Immature natural killer cell (primary cell): Measurements from ENCODE around the gene ITPR2. TPM values are rescaled to one million over a fixed set of nuclear protein-coding genes. Genes with fewer than 3 reads are reported as not detected.
A peak's percentile ranks its signal among the peaks of the same experiment; 100 is the strongest.

ENCODE experiments used
- DNase-seq, 3 donors: peaks; one replicate each; pipeline ENCODE4 v3.0.0; 2022; ENCODE audit warnings: mixed read lengths in 1 of 3
- H3K27ac Mint-ChIP-seq, 6 donors: one replicate each; pipeline ENCODE4 v1.8.0; 2020; ENCODE audit warnings: mixed read lengths in 6 of 6, mild to moderate bottlenecking in 5 of 6, inconsistent platforms in 4 of 6, moderate library complexity in 3 of 6
- H3K27me3 Mint-ChIP-seq, 3 donors: one replicate each; pipeline ENCODE4 v1.8.0; 2020 to 2021; ENCODE audit warnings: low read depth in 3 of 3, mild to moderate bottlenecking in 3 of 3, mixed read lengths in 3 of 3, moderate library complexity in 3 of 3, inconsistent platforms in 1 of 3
- H3K36me3 Mint-ChIP-seq, 3 donors: one replicate each; pipeline ENCODE4 v1.8.0; 2020; ENCODE audit warnings: mixed read lengths in 3 of 3, inconsistent platforms in 2 of 3, mild to moderate bottlenecking in 2 of 3
- H3K4me1 Mint-ChIP-seq, 2 donors: one replicate each; pipeline ENCODE4 v1.8.0; 2020; ENCODE audit warnings: inconsistent platforms in 2 of 2, mild to moderate bottlenecking in 2 of 2, mixed read lengths in 2 of 2, moderate library complexity in 1 of 2
- H3K4me3 Mint-ChIP-seq, 5 donors: one replicate each; pipeline ENCODE4 v1.8.0; 2020; ENCODE audit warnings: mild to moderate bottlenecking in 5 of 5, mixed read lengths in 5 of 5, inconsistent platforms in 3 of 5, moderate library complexity in 3 of 5
- H3K9me3 Mint-ChIP-seq, 6 donors: one replicate each; pipeline ENCODE4 v1.8.0; 2020; ENCODE audit warnings: mild to moderate bottlenecking in 6 of 6, mixed read lengths in 6 of 6, inconsistent platforms in 4 of 6, moderate library complexity in 3 of 6
- polyA plus RNA-seq, 3 donors: library from polyadenylated mRNA; unstranded; fragments of 300-500 nt; fragmentation: Illumina TruSeq; gene quantifications; one replicate each; pipeline ENCODE4 v1.2.3, GENCODE V29; 2021

The ITPR2 gene
- polyA plus RNA-seq, 3 donors from 2014 or later = 7.2 to 23.4 (median 7.4) TPM

GRCh38 chr12:26823390-26823789 lies 9.6 kb downstream of the ITPR2 start:
- Mint-ChIP-seq H3K9me3 (no peaks in the 10 kb centered on the region), H3K27me3 (no peaks in the 10 kb centered on the region), H3K36me3 (no peaks in the 10 kb centered on the region), H3K27ac (no peak overlapping the region), H3K4me3 (no peak overlapping the region), H3K4me1 (peaks cover 25 to 46% of the 10 kb centered on the region in 2 donors)
- DNase-seq = no peak

- no peak overlapping the region for H3K4me3 Mint-ChIP-seq
- no peaks in the 10 kb centered on the region for H3K9me3 Mint-ChIP-seq
- H3K4me1 Mint-ChIP-seq = peaks cover 22 to 40% of the 10 kb centered on the region in 2 donors
- no peaks in the 10 kb centered on the region for H3K36me3 Mint-ChIP-seq
- no peaks in the 10 kb centered on the region for H3K27me3 Mint-ChIP-seq
- H3K27ac Mint-ChIP-seq = no peak overlapping the region
- no peak for DNase-seq
Measured at GRCh38 chr12:26822026-26822425, 11.0 kb downstream of the ITPR2 start.

GRCh38 chr12:26821212-26821701 lies 11.7 kb downstream of the ITPR2 start:
- H3K27me3 Mint-ChIP-seq = no peaks in the 10 kb centered on the region
- no peak overlapping the region for H3K4me3 Mint-ChIP-seq
- H3K9me3 Mint-ChIP-seq = no peaks in the 10 kb centered on the region
- H3K27ac Mint-ChIP-seq = no peak overlapping the region
- no peak for DNase-seq
- peaks cover 0 to 5% (median 0%) of the 10 kb centered on the region in 3 donors for H3K36me3 Mint-ChIP-seq
- H3K4me1 Mint-ChIP-seq = peaks cover 16 to 32% of the 10 kb centered on the region in 2 donors

GRCh38 chr12:26818636-26819035 lies 14.4 kb downstream of the ITPR2 start:
- no peak overlapping the region for H3K27ac Mint-ChIP-seq
- peaks cover 8 to 16% of the 10 kb centered on the region in 2 donors for H3K4me1 Mint-ChIP-seq
- no peaks in the 10 kb centered on the region for H3K9me3 Mint-ChIP-seq
- peaks cover 0 to 8% (median 3%) of the 10 kb centered on the region in 3 donors for H3K36me3 Mint-ChIP-seq
- no peak for DNase-seq
- H3K4me3 Mint-ChIP-seq = no peak overlapping the region
- no peaks in the 10 kb centered on the region for H3K27me3 Mint-ChIP-seq

GRCh38 chr12:26818201-26818600 lies 14.8 kb downstream of the ITPR2 start:
- Mint-ChIP-seq H3K27ac (no peak overlapping the region), H3K4me1 (peaks cover 6 to 12% of the 10 kb centered on the region in 2 donors), H3K27me3 (no peaks in the 10 kb centered on the region), H3K4me3 (no peak overlapping the region), H3K9me3 (no peaks in the 10 kb centered on the region), H3K36me3 (peaks cover 0 to 8% (median 3%) of the 10 kb centered on the region in 3 donors)
- no peak for DNase-seq

GRCh38 chr12:26817183-26817591 lies 15.8 kb downstream of the ITPR2 start:
- H3K27ac Mint-ChIP-seq = peak overlapping the region in 1 of 6 donors; percentile 8
- no peaks in the 10 kb centered on the region for H3K9me3 Mint-ChIP-seq
- H3K4me1 Mint-ChIP-seq = peaks cover 2 to 6% of the 10 kb centered on the region in 2 donors
- no peaks in the 10 kb centered on the region for H3K27me3 Mint-ChIP-seq
- DNase-seq = no peak
- no peak overlapping the region for H3K4me3 Mint-ChIP-seq
- peaks cover 0 to 8% (median 3%) of the 10 kb centered on the region in 3 donors for H3K36me3 Mint-ChIP-seq

GRCh38 chr12:26813812-26814211 lies 19.2 kb downstream of the ITPR2 start:
- H3K27ac Mint-ChIP-seq = no peak overlapping the region
- H3K9me3 Mint-ChIP-seq = no peaks in the 10 kb centered on the region
- no peaks in the 10 kb centered on the region for H3K27me3 Mint-ChIP-seq
- DNase-seq = no peak
- peaks cover 0 to 6% of the 10 kb centered on the region in 2 donors for H3K4me1 Mint-ChIP-seq
- peaks cover 0 to 8% (median 3%) of the 10 kb centered on the region in 3 donors for H3K36me3 Mint-ChIP-seq
- H3K4me3 Mint-ChIP-seq = no peak overlapping the region

GRCh38 chr12:26810330-26810729 lies 22.7 kb downstream of the ITPR2 start:
- H3K27me3 Mint-ChIP-seq = no peaks in the 10 kb centered on the region
- H3K4me1 Mint-ChIP-seq = peaks cover 0 to 5% of the 10 kb centered on the region in 2 donors
- H3K36me3 Mint-ChIP-seq = peaks cover 0 to under 1% (median under 1%) of the 10 kb centered on the region in 3 donors
- DNase-seq = no peak
- H3K27ac Mint-ChIP-seq = no peak overlapping the region
- H3K9me3 Mint-ChIP-seq = no peaks in the 10 kb centered on the region
- H3K4me3 Mint-ChIP-seq = no peak overlapping the region

- no peaks in the 10 kb centered on the region for H3K9me3 Mint-ChIP-seq
- H3K4me1 Mint-ChIP-seq = peaks cover 0 to 5% of the 10 kb centered on the region in 2 donors
- H3K27ac Mint-ChIP-seq = no peak overlapping the region
- no peaks in the 10 kb centered on the region for H3K36me3 Mint-ChIP-seq
- DNase-seq = no peak
- H3K4me3 Mint-ChIP-seq = no peak overlapping the region
- no peaks in the 10 kb centered on the region for H3K27me3 Mint-ChIP-seq
Measured at GRCh38 chr12:26809611-26810285, 23.2 kb downstream of the ITPR2 start.

GRCh38 chr12:26808766-26809476 lies 24.1 kb downstream of the ITPR2 start:
- H3K27me3 Mint-ChIP-seq = no peaks in the 10 kb centered on the region
- no peaks in the 10 kb centered on the region for H3K36me3 Mint-ChIP-seq
- H3K4me1 Mint-ChIP-seq = peaks cover 0 to 5% of the 10 kb centered on the region in 2 donors
- H3K9me3 Mint-ChIP-seq = no peaks in the 10 kb centered on the region
- H3K4me3 Mint-ChIP-seq = no peak overlapping the region
- DNase-seq = no peak
- H3K27ac Mint-ChIP-seq = no peak overlapping the region

GRCh38 chr12:26807292-26807691 lies 25.7 kb downstream of the ITPR2 start:
- H3K27me3 Mint-ChIP-seq = no peaks in the 10 kb centered on the region
- H3K4me1 Mint-ChIP-seq = peaks cover 0 to 20% of the 10 kb centered on the region in 2 donors
- H3K36me3 Mint-ChIP-seq = no peaks in the 10 kb centered on the region
- H3K4me3 Mint-ChIP-seq = no peak overlapping the region
- DNase-seq = no peak
- no peak overlapping the region for H3K27ac Mint-ChIP-seq
- H3K9me3 Mint-ChIP-seq = no peaks in the 10 kb centered on the region

GRCh38 chr12:26806556-26806955 lies 26.4 kb downstream of the ITPR2 start:
- no peak for DNase-seq
- Mint-ChIP-seq H3K27me3 (no peaks in the 10 kb centered on the region), H3K27ac (no peak overlapping the region), H3K4me1 (peaks cover 0 to 20% of the 10 kb centered on the region in 2 donors), H3K4me3 (no peak overlapping the region), H3K9me3 (no peaks in the 10 kb centered on the region), H3K36me3 (peaks cover 0 to 1% (median 0%) of the 10 kb centered on the region in 3 donors)

GRCh38 chr12:26805401-26805971 lies 27.5 kb downstream of the ITPR2 start:
- Mint-ChIP-seq H3K4me3 (no peak overlapping the region), H3K27ac (no peak overlapping the region), H3K27me3 (no peaks in the 10 kb centered on the region), H3K36me3 (peaks cover 0 to 7% (median 2%) of the 10 kb centered on the region in 3 donors), H3K9me3 (no peaks in the 10 kb centered on the region), H3K4me1 (peaks cover 0 to 24% of the 10 kb centered on the region in 2 donors)
- DNase-seq = no peak

- DNase-seq = no peak
- H3K27me3 Mint-ChIP-seq = no peaks in the 10 kb centered on the region
- no peak overlapping the region for H3K4me3 Mint-ChIP-seq
- no peak overlapping the region for H3K27ac Mint-ChIP-seq
- H3K36me3 Mint-ChIP-seq = peaks cover 0 to 8% (median 4%) of the 10 kb centered on the region in 3 donors
- peaks cover 0 to 35% of the 10 kb centered on the region in 2 donors for H3K4me1 Mint-ChIP-seq
- no peaks in the 10 kb centered on the region for H3K9me3 Mint-ChIP-seq
Measured at GRCh38 chr12:26803552-26803951, 29.4 kb downstream of the ITPR2 start.
